ENCODE data around the gene AQP9. TPM values are rescaled to one million over a fixed set of nuclear protein-coding genes. Genes with fewer than 3 reads are reported as not detected.

AQP9 gene
- total RNA-seq = 0.92 TPM

GRCh38 chr15:58138106-58138505, at the start of gene AQP9:
Gene AQP9, plus strand, starts transcription at chr15:58138381. Its CDS starts 185 bp downstream, at chr15:58138566.

Small RNA genes lying within 50 kb of the gene (small RNA-seq; reads per million reads assigned to genes)
- not detected for gene MTCO3P23

Other genes with a start within 250 kb of the AQP9 start
- 7.4 TPM for gene ALDH1A2, start 72.7 kb upstream of the AQP9 start, total RNA-seq

Measured in diencephalon (tissue), 1 donor.